ACC112 (cell line): ENCODE results near the gene WDR77.

ENCODE experiments used
- H2AFZ ChIP-seq: fragments of 200-600 bp; sonication (generic); one replicate; pipeline ENCODE4 v1.6.0; 2017; ENCODE audit warnings: antibody characterized with exemption, low read length; ENCODE audit not compliant: unreplicated experiment
- H3K27ac ChIP-seq: fragments of 200-600 bp; sonication (generic); 2 replicates; pipeline ENCODE4 v1.5.1; 2014; ENCODE audit warnings: low read depth, mild to moderate bottlenecking, antibody characterized with exemption, low read length, moderate library complexity
- H3K27me3 ChIP-seq: fragments of 200-600 bp; sonication (generic); 2 replicates; pipeline ENCODE4 v1.6.1; 2014; ENCODE audit warnings: mild to moderate bottlenecking, antibody characterized with exemption, low read length, moderate library complexity, mixed read lengths; ENCODE audit not compliant: insufficient read depth
- H3K36me3 ChIP-seq: fragments of 200-600 bp; sonication (generic); 2 replicates; pipeline ENCODE4 v1.6.1; 2016; ENCODE audit warnings: mild to moderate bottlenecking, antibody characterized with exemption, low read length, moderate library complexity, mixed read lengths; ENCODE audit not compliant: insufficient read depth
- H3K4me1 ChIP-seq: fragments of 200-600 bp; sonication (generic); one replicate; pipeline ENCODE4 v1.6.1; 2016; ENCODE audit warnings: low read length, mixed read lengths; ENCODE audit not compliant: insufficient read depth, unreplicated experiment, control insufficient read depth
- H3K4me3 ChIP-seq: fragments of 200-600 bp; sonication (generic); 2 replicates; pipeline ENCODE4 v1.5.1; 2014; ENCODE audit warnings: mild to moderate bottlenecking, low read depth, low read length
- H3K79me2 ChIP-seq: fragments of 200-600 bp; sonication (generic); one replicate; pipeline ENCODE4 v1.6.0; 2016; ENCODE audit warnings: low read length; ENCODE audit not compliant: control insufficient read depth, unreplicated experiment, insufficient read depth

Gene WDR77

GRCh38 chr1:111407301-111407700, 41.8 kb downstream of the WDR77 start:
- H3K27me3 ChIP-seq: peaks cover 74% of the 10 kb centered on the region
- no peak overlapping the region for H3K4me3 ChIP-seq
- no peaks in the 10 kb centered on the region for H3K36me3 ChIP-seq
- H3K4me1 ChIP-seq: no peaks in the 10 kb centered on the region
- no peaks in the 10 kb centered on the region for H3K79me2 ChIP-seq
- no peak overlapping the region for H2AFZ ChIP-seq
- H3K27ac ChIP-seq: no peak overlapping the region

- Histone ChIP-seq H3K36me3 (no peaks in the 10 kb centered on the region), H3K79me2 (no peaks in the 10 kb centered on the region), H3K4me1 (no peaks in the 10 kb centered on the region), H3K4me3 (no peak overlapping the region), H2AFZ (no peak overlapping the region), H3K27me3 (peaks cover 79% of the 10 kb centered on the region), H3K27ac (no peak overlapping the region)
Observed at GRCh38 chr1:111406321-111406768, 42.7 kb downstream of the WDR77 start.

- Histone ChIP-seq H3K36me3 (no peaks in the 10 kb centered on the region), H3K79me2 (no peaks in the 10 kb centered on the region), H2AFZ (no peak overlapping the region), H3K4me3 (no peak overlapping the region), H3K27ac (no peak overlapping the region), H3K4me1 (no peaks in the 10 kb centered on the region), H3K27me3 (peaks cover 84% of the 10 kb centered on the region)
Observed at GRCh38 chr1:111404588-111404987, 44.5 kb downstream of the WDR77 start.

GRCh38 chr1:111402083-111402482, 47.0 kb downstream of the WDR77 start:
- no peak overlapping the region for H2AFZ ChIP-seq
- no peaks in the 10 kb centered on the region for H3K79me2 ChIP-seq
- no peaks in the 10 kb centered on the region for H3K4me1 ChIP-seq
- H3K27me3 ChIP-seq: peaks cover 72% of the 10 kb centered on the region
- H3K27ac ChIP-seq: no peak overlapping the region
- no peak overlapping the region for H3K4me3 ChIP-seq
- no peaks in the 10 kb centered on the region for H3K36me3 ChIP-seq

GRCh38 chr1:111399792-111400610, 49.1 kb downstream of the WDR77 start:
- Histone ChIP-seq H3K27me3 (peaks cover 55% of the 10 kb centered on the region), H3K36me3 (no peaks in the 10 kb centered on the region), H3K27ac (no peak overlapping the region), H3K4me1 (no peaks in the 10 kb centered on the region), H3K4me3 (no peak overlapping the region), H2AFZ (peak overlapping the region; percentile 58), H3K79me2 (no peaks in the 10 kb centered on the region)

GRCh38 chr1:111392460-111392945, 56.6 kb downstream of the WDR77 start:
- no peaks in the 10 kb centered on the region for H3K36me3 ChIP-seq

GRCh38 chr1:111392042-111392441, 57.0 kb downstream of the WDR77 start:
- Histone ChIP-seq H3K79me2 (no peaks in the 10 kb centered on the region), H3K4me3 (no peak overlapping the region), H3K27me3 (peaks cover 71% of the 10 kb centered on the region), H3K4me1 (no peaks in the 10 kb centered on the region), H3K36me3 (no peaks in the 10 kb centered on the region), H2AFZ (no peak overlapping the region), H3K27ac (no peak overlapping the region)

More at GRCh38 chr1:111392460-111392945, 56.6 kb downstream of the WDR77 start:
- Histone ChIP-seq H2AFZ (no peak overlapping the region), H3K4me1 (no peaks in the 10 kb centered on the region), H3K27ac (no peak overlapping the region), H3K4me3 (no peak overlapping the region), H3K79me2 (no peaks in the 10 kb centered on the region), H3K27me3 (peaks cover 67% of the 10 kb centered on the region)
